H9 (cell line): ENCODE results near the gene SDK1. TPM values are rescaled to one million over a fixed set of nuclear protein-coding genes. Genes with fewer than 3 reads are reported as not detected.

Source experiments
- DNase-seq: peaks from one replicate; pipeline ENCODE4 v3.0.0-alpha.2; 2017
- H2AFZ ChIP-seq: one replicate; pipeline ENCODE4 v1.6.1; 2013; ENCODE audit warnings: mild to moderate bottlenecking, low read length, control low read depth, moderate library complexity
- H2AK5ac ChIP-seq: 2 replicates; pipeline ENCODE4 v1.6.1; 2013; ENCODE audit warnings: low read length, control low read depth, mixed read lengths; ENCODE audit not compliant: insufficient read length
- H2BK120ac ChIP-seq: one replicate; pipeline ENCODE4 v1.6.1; 2013; ENCODE audit warnings: low read depth, mild to moderate bottlenecking, low read length, control low read depth, inconsistent platforms; ENCODE audit not compliant: poor library complexity, severe bottlenecking
- H2BK12ac ChIP-seq: 2 replicates; pipeline ENCODE4 v1.6.1; 2013; ENCODE audit warnings: low read length, control low read depth, mixed read lengths, low read depth; ENCODE audit not compliant: insufficient read length
- H2BK15ac ChIP-seq: 2 replicates; pipeline ENCODE4 v1.6.1; 2013; ENCODE audit warnings: low read depth, low read length, control low read depth
- H2BK20ac ChIP-seq: one replicate; pipeline ENCODE4 v1.6.1; 2013; ENCODE audit warnings: low read depth, mild to moderate bottlenecking, low read length, control low read depth, inconsistent platforms; ENCODE audit not compliant: poor library complexity, severe bottlenecking
- H2BK5ac ChIP-seq: 2 replicates; pipeline ENCODE4 v1.6.1; 2013; ENCODE audit warnings: low read length, control low read depth, mixed read lengths; ENCODE audit not compliant: insufficient read length
- H3K14ac ChIP-seq: 2 replicates; pipeline ENCODE4 v1.6.1; 2013; ENCODE audit warnings: low read length, control low read depth; ENCODE audit not compliant: insufficient read depth
- H3K18ac ChIP-seq: 2 replicates; pipeline ENCODE4 v1.6.1; 2013; ENCODE audit warnings: low read depth, mild to moderate bottlenecking, mixed read lengths, low read length, control low read depth; ENCODE audit not compliant: insufficient read length
- H3K23ac ChIP-seq: 2 replicates; pipeline ENCODE4 v1.6.1; 2013; ENCODE audit warnings: low read length, control low read depth, mixed read lengths, low read depth; ENCODE audit not compliant: insufficient read length
- H3K23me2 ChIP-seq: 2 replicates; pipeline ENCODE4 v1.6.1; 2013; ENCODE audit warnings: low read depth, mild to moderate bottlenecking, mixed read lengths, low read length, control low read depth; ENCODE audit not compliant: insufficient read length, poor library complexity, severe bottlenecking
- H3K27ac ChIP-seq: 2 replicates; pipeline ENCODE4 v1.5.1; 2013; ENCODE audit warnings: low read length, control low read depth, mixed read lengths, low read depth; ENCODE audit not compliant: insufficient read length
- H3K27me3 ChIP-seq: 2 replicates; pipeline ENCODE4 v1.6.1; 2013; ENCODE audit warnings: low read length, control low read depth, inconsistent platforms; ENCODE audit not compliant: insufficient read depth
- H3K4ac ChIP-seq: 2 replicates; pipeline ENCODE4 v1.6.1; 2013; ENCODE audit warnings: low read depth, mild to moderate bottlenecking, control low read depth, inconsistent platforms, low read length, moderate library complexity
- H3K4me1 ChIP-seq: 2 replicates; pipeline ENCODE4 v1.6.1; 2013; ENCODE audit warnings: low read length, control low read depth, inconsistent platforms; ENCODE audit not compliant: insufficient read depth
- H3K4me2 ChIP-seq: 2 replicates; pipeline ENCODE4 v1.6.1; 2013; ENCODE audit warnings: low read length, control low read depth, mixed read lengths; ENCODE audit not compliant: insufficient read length, insufficient read depth
- H3K56ac ChIP-seq: 2 replicates; pipeline ENCODE4 v1.6.1; 2013; ENCODE audit warnings: low read depth, mild to moderate bottlenecking, mixed read lengths, low read length, control low read depth; ENCODE audit not compliant: insufficient read length
- H3K79me1 ChIP-seq: 2 replicates; pipeline ENCODE4 v1.6.1; 2013; ENCODE audit warnings: low read depth, mild to moderate bottlenecking, moderate library complexity, low read length, control low read depth, inconsistent platforms; ENCODE audit not compliant: insufficient read depth, poor library complexity, severe bottlenecking
- H3K79me2 ChIP-seq: 2 replicates; pipeline ENCODE4 v1.6.1; 2013; ENCODE audit warnings: low read length, control low read depth, inconsistent platforms; ENCODE audit not compliant: insufficient read depth
- H3K9ac ChIP-seq: 2 replicates; pipeline ENCODE4 v1.6.1; 2013; ENCODE audit warnings: low read length, control low read depth, mixed read lengths; ENCODE audit not compliant: insufficient read length; ENCODE audit errors: extremely low read depth
- H3K9me3 ChIP-seq: one replicate; pipeline ENCODE4 v1.6.1; 2013; ENCODE audit warnings: low read depth, low read length, inconsistent platforms; ENCODE audit not compliant: control insufficient read depth
- H3T11ph ChIP-seq: one replicate; pipeline ENCODE4 v1.6.1; 2013; ENCODE audit warnings: mild to moderate bottlenecking, low read length, control low read depth, inconsistent platforms
- H4K20me1 ChIP-seq: one replicate; pipeline ENCODE4 v1.6.1; 2013; ENCODE audit not compliant: control insufficient read depth, insufficient read length, insufficient read depth
- H4K5ac ChIP-seq: 2 replicates; pipeline ENCODE4 v1.6.1; 2013; ENCODE audit warnings: low read depth, mild to moderate bottlenecking, mixed read lengths, low read length, control low read depth; ENCODE audit not compliant: insufficient read length
- H4K8ac ChIP-seq: replicated peaks from 2 replicates; pipeline ENCODE4 v1.6.1; 2013; ENCODE audit warnings: low read length, control low read depth, mixed read lengths, low read depth; ENCODE audit not compliant: insufficient read length
- H4K91ac ChIP-seq: 2 replicates; pipeline ENCODE4 v1.6.1; 2013; ENCODE audit warnings: low read depth, mild to moderate bottlenecking, moderate library complexity, mixed read lengths, low read length, control low read depth; ENCODE audit not compliant: insufficient read length
- H3K27ac Mint-ChIP-seq, 3 experiments: 2 replicates in 2 of 3; 3 replicates in 1 of 3; pipeline ENCODE4 v1.8.0; 2020 to 2021; ENCODE audit warnings: mixed read lengths in 3 of 3, mild to moderate bottlenecking in 1 of 3, moderate library complexity in 1 of 3
- H3K27me3 Mint-ChIP-seq: 2 replicates; pipeline ENCODE4 v1.8.0; 2021; ENCODE audit warnings: low read depth, mild to moderate bottlenecking, moderate library complexity, mixed read lengths
- H3K36me3 Mint-ChIP-seq, 3 experiments: 2 replicates in 2 of 3; 3 replicates in 1 of 3; pipeline ENCODE4 v1.8.0; 2020 to 2021; ENCODE audit warnings: low read depth in 3 of 3, mixed read lengths in 3 of 3; ENCODE audit not compliant: insufficient read depth in 1 of 3
- H3K4me1 Mint-ChIP-seq, 2 experiments: 2 replicates each; pipeline ENCODE4 v1.8.0; 2020; ENCODE audit warnings: mixed read lengths in 2 of 2
- H3K4me3 Mint-ChIP-seq, 2 experiments: 2 replicates in 1 of 2; 3 replicates in 1 of 2; pipeline ENCODE4 v1.8.0; 2020 to 2021; ENCODE audit warnings: mild to moderate bottlenecking in 2 of 2, mixed read lengths in 2 of 2, moderate library complexity in 1 of 2
- H3K9me3 Mint-ChIP-seq, 2 experiments: 2 replicates in 1 of 2; 3 replicates in 1 of 2; pipeline ENCODE4 v1.8.0; 2020; ENCODE audit warnings: mild to moderate bottlenecking in 2 of 2, mixed read lengths in 2 of 2, moderate library complexity in 1 of 2
- CTCF ChIP-seq: fragments of 200-600 bp; sonication (generic); conservative IDR thresholded peaks from 3 replicates; pipeline ENCODE4 v1.8.0; 2021; ENCODE audit warnings: antibody characterized with exemption, mild to moderate bottlenecking
- WGBS: extraction: QIAGEN DNeasy Blood & Tissue Kit; methylation state at CpG from one replicate; pipeline ENCODE4 v1.1.7; 2013; ENCODE audit warnings: missing lambda C conversion rate, low lambda C conversion rate, mixed read lengths; ENCODE audit not compliant: insufficient read length; ENCODE audit errors: extremely low coverage; 5-methylcytosine and 5-hydroxymethylcytosine counted together
- total RNA-seq: library from RNA; stranded (reverse); gene quantifications from 2 replicates; pipeline ENCODE4 v1.2.1, GENCODE V29; 2021

Gene SDK1
- total RNA-seq, 1 experiment from 2014 or later: 8.7 TPM

- Histone ChIP-seq H3T11ph (no peak overlapping the region), H3K27me3 (no peaks in the 10 kb centered on the region), H3K27ac (no peak overlapping the region), H3K18ac (no peak overlapping the region), H3K56ac (no peak overlapping the region), H3K79me2 (no peaks in the 10 kb centered on the region), H3K4ac (no peak overlapping the region), H2AFZ (no peak overlapping the region), H2AK5ac (no peak overlapping the region), H3K4me2 (no peak overlapping the region), H2BK120ac (no peak overlapping the region), H2BK5ac (no peak overlapping the region), H3K4me1 (no peaks in the 10 kb centered on the region), H3K9ac (no peak overlapping the region), H4K91ac (no peak overlapping the region), H4K20me1 (no peaks in the 10 kb centered on the region), H2BK15ac (no peak overlapping the region), H3K23me2 (no peaks in the 10 kb centered on the region), H3K14ac (no peak overlapping the region; the same call in 1 of the 2 replicates), H3K9me3 (no peaks in the 10 kb centered on the region), H4K8ac (no peak overlapping the region), H2BK20ac (no peak overlapping the region), H2BK12ac (no peak overlapping the region), H4K5ac (no peak overlapping the region), H3K23ac (no peak overlapping the region), H3K79me1 (no peaks in the 10 kb centered on the region)
- no peak for TF ChIP-seq CTCF
- Mint-ChIP-seq H3K27ac (no peak overlapping the region; a peak in 1 of 7 replicates), H3K9me3 (peaks cover 3 to 4% of the 10 kb centered on the region in 2 experiments; a peak in 3 of 5 replicates), H3K27me3 (no peaks in the 10 kb centered on the region; the same call in 1 of the 2 replicates), H3K36me3 (peaks cover 2 to 5% (median 4%) of the 10 kb centered on the region in 3 experiments; a peak in 4 of 7 replicates), H3K4me1 (peaks cover 3 to 5% of the 10 kb centered on the region in 2 experiments; a peak in 2 of 4 replicates), H3K4me3 (no peak overlapping the region)
- DNase-seq: no peak
- no CpG with 5 or more reads among the region's 6 CpGs for WGBS
Observed at GRCh38 chr7:4185136-4185535, 884.1 kb downstream of the SDK1 start.
